ENCODE data around the gene NOTCH2.

DNA sequence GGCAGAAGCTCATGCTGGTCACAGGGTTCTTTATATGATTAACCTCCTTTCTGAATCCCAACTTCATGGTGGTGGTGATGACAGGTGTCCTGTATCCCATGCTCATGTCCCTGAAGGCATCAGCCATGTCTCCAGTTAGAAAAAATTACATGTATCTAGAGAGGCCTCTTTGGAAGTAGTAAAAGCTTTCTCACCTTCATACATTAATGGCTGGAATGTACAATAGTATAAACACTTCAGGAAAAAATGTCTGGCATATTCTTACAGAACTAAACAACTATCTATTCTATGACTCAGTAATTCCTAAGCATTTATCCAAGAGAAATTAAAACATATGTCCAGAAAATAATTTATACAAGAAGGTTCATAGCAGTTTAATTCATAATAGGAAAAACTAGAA, 207.2 kb downstream of the NOTCH2 start:
- TF ChIP-seq, protein P1, sequence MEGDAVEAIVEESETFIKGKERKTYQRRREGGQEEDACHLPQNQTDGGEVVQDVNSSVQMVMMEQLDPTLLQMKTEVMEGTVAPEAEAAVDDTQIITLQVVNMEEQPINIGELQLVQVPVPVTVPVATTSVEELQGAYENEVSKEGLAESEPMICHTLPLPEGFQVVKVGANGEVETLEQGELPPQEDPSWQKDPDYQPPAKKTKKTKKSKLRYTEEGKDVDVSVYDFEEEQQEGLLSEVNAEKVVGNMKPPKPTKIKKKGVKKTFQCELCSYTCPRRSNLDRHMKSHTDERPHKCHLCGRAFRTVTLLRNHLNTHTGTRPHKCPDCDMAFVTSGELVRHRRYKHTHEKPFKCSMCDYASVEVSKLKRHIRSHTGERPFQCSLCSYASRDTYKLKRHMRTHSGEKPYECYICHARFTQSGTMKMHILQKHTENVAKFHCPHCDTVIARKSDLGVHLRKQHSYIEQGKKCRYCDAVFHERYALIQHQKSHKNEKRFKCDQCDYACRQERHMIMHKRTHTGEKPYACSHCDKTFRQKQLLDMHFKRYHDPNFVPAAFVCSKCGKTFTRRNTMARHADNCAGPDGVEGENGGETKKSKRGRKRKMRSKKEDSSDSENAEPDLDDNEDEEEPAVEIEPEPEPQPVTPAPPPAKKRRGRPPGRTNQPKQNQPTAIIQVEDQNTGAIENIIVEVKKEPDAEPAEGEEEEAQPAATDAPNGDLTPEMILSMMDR (conservative IDR thresholded peaks at IDR 0.05; ENCODE audit: low read depth, low read length), result no peak
- TF ChIP-seq EZH2 (IDR thresholded peaks at IDR 0.05; ENCODE audit: borderline replicate concordance, low read depth, low read length, poor library complexity, severe bottlenecking), result no peak
